OCI-M2 (cell line): Measurements from ENCODE around the gene GPATCH2L.
A peak's percentile ranks its signal among the peaks of the same experiment; 100 is the strongest.

ENCODE experiments used
- DNase-seq: peaks from one replicate; lab custom pipeline; 2025; ENCODE audit not compliant: unreplicated experiment; lab: John Stamatoyannopoulos, UW

GPATCH2L gene

GRCh38 chr14:76135722-76136121, 16.0 kb upstream of the GPATCH2L start:
- no peak for DNase-seq

DNA sequence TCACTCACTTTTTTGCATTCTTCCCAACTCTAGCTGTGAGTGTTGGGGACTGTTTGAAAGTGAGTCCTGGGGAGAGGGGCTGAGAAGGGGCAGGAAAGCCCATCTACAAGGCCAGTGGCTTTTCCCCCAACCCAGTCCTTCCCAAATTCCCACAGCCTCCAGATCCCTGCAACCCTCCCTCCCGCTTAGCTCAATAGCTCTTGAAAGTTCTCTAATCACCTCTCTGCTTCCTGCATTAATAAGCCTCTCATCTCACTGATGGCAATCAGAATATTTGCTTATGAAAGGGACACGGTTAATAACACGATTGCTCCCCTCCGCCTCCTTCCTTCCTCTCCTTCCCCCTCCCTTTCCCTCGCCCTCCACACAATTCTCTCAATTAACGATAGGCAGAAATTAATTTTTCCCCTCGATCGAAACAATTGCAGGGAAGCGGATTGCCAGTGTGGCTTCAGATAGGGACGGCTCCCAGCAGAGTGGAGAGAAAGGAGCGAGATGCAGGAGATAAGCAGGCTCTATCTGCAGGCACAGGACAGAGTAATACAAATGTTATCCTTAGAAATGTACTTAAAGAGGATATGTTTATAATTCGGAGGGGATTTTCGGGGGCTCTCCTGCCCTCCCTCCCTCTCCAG, 15.1 kb upstream of the GPATCH2L start:
- DNase-seq, result no peak

GRCh38 chr14:76138119-76138757, 13.5 kb upstream of the GPATCH2L start:
- no peak for DNase-seq

DNA sequence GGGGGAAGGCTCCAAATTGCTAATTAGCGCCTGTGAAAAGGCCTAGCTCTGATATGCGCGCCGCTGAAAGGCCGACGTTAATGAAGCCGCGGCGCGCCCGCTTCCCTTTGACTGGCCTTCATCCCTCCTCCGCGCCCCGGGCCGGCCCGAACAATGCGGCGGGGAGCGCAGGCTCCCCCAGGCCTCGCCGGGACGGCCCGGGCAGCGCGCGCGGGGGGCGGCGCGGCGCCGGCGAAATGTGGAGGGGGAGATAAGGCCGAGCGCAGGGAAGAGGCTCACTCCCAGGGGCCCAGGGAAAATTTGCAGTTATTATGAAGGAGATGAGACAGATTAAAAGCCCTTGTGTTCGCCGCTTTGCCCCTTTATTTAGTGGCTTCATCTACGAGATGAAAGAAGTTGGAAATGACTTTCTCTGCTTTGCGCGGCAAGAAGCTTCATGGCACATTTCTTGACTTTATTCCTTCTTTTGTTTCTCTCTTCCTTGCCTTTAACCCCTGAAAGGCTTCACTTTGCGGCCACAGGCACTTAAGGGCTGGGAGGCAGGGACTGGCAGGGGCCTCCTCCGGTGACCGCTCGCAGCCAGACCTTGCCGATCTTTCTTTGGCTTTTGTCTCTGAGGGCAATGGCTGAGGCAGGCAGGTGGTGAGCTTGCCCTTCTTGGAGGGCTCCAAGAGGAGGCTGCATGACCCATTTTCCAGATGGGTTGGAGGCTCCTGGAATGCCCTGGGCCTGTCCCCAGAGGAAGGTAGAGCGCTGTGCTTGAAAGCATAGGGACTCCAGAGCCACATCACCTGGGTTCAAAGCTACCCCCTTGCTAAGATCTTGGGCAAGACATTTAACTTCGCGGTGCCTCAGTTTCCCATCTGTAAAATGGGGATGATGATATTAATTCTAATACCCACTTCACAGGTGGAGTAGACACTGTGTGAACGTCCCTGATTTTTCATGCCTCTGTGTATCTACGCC, 12.7 kb upstream of the GPATCH2L start:
- no peak for DNase-seq

- no peak for DNase-seq
Observed at GRCh38 chr14:76143642-76144041, 8.1 kb upstream of the GPATCH2L start.

DNA sequence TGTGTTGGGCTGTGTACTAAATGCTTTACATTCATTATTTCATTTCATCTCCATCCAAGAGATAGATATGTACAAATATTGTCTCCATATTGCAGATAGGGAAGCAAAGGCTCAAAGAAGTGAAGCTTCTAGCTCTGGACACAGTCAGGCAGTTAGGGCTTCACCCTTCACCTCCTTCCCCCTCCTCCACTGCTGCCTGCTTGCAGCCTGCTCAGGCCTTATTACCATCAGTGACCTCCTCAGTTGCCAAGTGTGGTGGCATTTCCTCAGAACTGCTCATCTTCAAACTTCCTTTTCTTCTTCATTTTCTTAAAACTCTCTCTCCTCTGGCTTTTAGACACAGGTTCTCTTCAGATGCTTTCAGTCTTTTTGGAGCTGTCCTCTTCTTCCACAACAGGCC, 4.7 kb upstream of the GPATCH2L start:
- no peak for DNase-seq

DNA sequence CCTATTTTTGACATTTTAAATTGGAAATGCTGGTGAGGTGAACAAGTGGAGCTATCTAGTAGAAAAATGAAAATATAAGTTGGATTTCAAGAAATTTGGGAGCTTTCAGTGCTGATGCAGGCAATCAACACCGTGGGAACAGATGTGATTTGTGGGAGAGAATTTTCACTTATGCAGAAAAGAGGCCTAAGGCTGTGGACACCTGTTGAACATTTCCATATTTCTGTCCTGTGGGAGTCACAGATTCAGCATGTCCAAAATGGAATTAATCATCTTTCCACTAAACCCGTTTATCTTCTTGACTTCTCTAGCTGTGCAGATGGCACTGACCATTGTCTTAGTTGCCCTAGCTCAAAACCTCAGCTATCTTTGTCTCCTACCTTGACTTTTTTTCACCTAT, 2.5 kb upstream of the GPATCH2L start:
- no peak for DNase-seq

DNA sequence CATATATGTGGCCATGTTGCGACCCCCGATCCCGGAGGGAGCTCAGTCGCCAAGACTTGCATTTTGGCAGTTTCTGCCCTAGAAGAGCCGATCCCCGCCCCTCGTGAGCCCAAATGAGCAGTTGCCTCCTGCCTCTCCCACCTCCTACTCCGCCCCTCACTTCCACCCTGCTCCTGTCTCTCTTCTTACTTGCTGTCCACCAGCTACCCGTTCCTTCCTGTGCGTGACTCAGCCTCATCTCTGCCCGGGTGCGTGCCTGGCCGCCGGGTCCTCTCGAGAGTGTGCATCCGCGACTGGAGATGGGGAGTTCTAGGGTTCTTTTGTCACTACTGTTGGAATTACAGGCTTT, 585 bp downstream of the GPATCH2L start:
- DNase-seq, result peak; percentile 52

- no peak for DNase-seq
Observed at GRCh38 chr14:76153919-76154318, 2.2 kb downstream of the GPATCH2L start.

DNA sequence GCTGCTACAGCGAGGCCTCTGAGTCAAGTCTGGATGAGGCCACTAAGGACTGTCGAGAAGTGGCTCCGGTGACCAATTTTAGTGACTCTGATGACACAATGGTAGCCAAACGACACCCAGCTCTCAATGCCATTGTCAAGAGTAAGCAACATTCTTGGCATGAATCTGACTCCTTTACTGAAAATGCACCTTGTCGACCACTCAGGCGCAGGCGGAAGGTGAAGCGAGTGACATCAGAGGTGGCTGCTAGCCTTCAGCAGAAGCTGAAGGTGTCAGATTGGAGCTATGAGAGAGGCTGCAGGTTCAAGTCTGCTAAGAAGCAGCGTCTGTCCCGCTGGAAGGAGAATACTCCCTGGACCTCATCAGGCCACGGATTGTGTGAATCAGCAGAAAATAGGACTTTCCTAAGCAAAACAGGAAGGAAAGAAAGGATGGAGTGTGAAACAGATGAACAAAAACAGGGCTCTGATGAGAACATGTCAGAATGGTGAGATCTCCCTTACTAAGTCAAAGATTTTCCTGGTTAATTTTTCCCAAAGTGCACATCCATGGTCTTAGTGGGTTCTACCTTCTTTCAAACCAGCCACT, 2.9 kb downstream of the GPATCH2L start:
- no peak for DNase-seq

DNA sequence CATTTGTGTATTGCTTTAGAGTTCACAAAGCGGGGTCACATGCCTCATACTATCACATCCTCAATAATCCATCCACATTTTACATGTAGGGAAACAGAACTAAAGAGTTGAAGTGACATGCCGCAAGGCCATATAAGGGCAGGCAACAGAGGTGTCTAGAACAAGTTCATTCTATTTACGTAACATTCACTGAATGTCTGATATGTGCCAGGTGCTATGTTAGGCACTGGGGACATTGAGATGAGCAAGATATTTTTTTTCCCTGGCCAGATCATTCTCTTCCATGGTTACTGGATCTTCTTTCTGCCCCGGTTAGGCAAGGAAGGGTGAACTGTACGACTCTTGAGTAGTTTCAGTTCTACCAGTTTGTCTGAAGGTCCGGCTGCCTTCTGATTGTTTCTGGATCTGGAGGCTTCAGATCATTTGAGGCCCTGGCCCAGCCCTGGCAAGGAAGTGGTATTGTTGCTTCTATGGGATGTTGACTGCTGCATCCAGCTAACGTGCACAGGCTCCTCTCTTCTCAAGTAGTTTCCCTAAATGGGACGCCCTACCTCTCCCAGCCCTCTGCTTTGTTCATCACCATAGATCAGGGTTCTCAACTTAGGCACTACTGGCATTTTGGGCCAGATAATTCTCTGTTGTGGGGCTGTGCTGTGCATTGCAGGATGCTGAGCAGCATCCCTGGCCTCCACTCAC, 12.1 kb downstream of the GPATCH2L start:
- DNase-seq, result no peak

DNA sequence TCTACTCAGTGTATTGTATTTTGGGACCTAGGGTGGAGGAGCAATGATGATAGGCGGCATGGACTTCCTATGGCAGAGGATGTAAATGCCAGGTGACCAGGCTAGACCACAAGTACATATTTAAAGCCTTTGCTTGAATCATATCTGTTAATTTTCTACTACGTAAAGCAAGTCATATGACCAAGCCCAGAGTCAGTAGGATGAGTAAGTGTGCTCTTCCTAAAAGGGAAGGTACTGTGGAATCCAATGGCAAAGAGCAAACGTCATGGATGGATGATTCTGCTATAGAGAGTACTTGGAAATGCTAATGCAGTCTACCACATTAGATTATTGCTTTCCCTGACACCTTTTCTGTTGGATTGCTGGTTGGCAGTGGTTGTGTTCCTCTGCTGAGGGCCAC, 16.8 kb downstream of the GPATCH2L start:
- DNase-seq, result no peak

GRCh38 chr14:76169776-76170175, 18.1 kb downstream of the GPATCH2L start:
- DNase-seq, result no peak

DNA sequence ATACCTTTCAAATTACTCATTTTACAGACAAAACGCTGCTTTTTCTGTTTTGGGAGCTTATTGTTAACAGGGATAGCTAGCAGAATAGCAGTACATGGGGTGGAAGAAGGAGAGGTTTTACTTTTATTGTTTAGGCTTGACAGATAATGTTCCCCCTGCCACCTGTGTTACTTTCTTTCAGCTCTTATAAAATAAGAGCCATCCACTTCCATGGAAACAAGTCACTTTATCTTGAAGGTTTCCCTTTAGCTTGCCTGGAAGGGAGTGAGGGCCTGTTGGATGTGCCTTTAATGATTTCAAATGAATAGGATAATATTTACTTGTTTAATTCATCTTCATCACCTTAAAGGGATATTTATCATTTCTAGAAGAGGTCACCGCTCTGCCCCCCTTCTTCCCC, 23.3 kb downstream of the GPATCH2L start:
- no peak for DNase-seq

DNA sequence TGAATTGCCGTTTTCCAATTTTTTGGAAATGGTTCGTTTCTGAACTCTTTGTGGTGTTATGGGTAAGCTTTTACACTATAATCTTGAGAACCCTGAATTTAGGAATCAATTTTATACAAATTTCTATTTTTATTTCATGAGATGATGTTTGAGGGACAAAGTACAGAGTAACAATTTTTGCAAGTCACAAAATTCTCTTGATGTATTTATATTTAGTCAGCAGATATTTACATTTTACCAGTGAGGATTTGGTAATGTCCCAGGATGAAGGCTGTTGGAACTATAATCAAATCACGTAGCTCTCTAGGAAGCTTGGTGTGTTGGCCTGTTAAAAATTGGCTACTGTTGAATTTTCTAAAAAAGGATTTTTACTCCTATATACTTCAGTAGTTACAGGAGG, 24.2 kb downstream of the GPATCH2L start:
- DNase-seq, result no peak

DNA sequence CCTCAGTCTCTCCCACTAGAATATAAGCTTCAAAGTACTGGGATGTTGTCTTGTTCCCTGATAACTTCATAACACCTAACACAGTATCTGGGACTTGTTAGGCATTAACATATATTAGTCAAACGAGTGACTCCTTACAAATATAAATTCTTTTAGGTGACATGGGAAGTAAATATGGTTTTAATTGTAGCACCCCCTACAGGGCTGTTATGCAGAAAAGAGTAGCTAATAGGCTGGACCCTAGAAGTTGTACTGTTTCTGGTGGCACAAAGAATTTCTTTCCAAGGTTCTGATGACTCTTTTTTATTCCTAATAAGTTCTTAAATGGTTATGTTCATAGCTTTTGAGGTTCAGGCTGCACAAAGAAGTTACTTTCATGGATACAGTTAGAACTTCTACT, 29.8 kb downstream of the GPATCH2L start:
- DNase-seq, result no peak

DNA sequence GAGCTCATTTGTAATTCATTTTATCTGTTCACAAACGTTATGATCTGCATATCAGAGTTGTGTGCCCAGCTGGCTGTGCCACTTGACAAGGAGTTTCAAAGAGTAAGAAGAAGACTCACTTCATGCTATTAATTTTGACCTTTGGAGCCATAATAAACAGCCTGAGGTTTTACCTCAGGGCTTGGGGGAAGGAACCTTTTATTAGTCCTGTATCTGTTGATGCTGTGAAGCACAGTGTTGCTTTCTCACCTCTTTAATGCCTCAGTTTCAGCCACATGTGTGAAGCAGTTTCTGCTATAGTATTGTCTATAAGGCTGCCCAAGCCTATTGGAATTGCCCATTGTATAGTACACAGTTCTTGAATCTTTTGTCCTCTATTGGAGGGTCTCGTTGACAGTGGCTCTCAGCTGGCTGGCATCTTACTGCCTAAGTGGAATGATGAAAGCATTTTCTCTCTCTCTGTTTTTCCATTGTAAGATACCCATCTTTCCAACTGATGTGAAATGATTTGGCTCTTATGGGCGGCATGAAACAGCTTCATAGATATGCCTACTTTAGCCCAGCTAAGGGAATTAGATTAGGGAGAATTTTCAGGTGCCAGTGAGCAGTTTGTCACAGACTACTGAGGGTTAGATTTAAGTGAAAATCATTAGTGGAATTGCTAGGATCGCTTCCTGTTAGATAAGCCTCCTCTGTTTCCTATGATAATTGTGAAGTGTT, 34.7 kb downstream of the GPATCH2L start:
- DNase-seq, result no peak

DNA sequence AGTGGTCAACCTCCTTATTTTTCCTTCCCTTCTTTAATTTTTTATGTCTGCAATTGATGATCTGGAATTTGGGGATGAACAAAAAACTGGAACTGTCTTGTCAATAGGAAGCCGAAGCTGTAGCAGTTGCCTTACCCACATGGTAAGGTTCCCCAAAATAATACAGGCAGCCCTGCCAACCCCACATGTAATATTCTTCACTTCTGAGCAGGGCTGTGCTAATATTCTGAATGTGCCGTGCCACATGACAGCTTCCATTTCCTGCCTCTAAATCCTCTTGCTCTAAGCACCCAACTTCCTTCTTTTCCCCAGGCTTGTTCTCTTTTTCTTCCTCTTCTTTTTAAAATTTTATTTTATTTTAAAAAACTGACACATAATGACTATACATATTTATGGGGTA, 39.6 kb downstream of the GPATCH2L start:
- DNase-seq, result no peak

DNA sequence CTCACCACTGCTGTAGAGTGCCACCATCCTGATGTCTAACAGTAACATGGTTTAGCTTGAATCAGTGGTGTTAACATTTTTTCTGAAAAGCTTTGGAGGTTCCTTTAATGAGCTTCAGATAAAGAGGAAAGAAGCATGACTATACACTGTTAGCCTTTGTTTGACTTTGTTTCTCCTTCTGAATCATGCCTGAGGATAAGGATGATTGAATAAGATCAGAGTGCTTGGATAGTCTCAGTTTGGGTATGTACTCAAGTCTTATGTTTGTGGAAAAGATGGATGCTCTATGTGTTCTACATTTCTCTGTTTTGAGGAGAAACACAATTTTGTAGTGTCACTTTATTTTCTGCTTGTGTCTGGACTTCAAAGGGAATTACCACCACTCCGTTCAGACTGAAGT, 42.0 kb downstream of the GPATCH2L start:
- DNase-seq, result no peak

DNA sequence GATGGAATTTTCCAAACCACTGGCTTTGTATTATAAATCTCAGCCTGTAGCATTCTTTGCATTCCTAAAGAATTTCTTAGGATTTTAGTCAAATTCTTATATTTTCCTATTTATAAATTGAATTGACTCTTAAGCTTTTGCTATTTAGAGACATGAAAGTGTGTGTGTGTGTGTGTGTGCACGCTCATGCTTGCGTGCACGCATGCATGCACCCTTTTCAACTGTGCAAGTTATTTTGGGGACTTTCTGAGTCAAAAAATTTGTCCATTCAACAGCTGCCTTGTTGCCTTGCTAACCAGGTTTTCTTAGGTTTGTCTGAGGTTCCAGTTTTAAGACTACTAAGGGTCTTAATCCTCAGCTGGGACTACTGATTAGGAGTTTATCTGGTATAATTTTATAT, 42.6 kb downstream of the GPATCH2L start:
- DNase-seq, result no peak
